NCI-H510A treated with DMSO at 0.1 percent for 48 hours (cell line): ENCODE data around the gene SERTM2.

Source experiments
- DNase-seq: peaks from one replicate; lab custom pipeline; 2025; lab: John Stamatoyannopoulos, UW

SERTM2 gene

DNA sequence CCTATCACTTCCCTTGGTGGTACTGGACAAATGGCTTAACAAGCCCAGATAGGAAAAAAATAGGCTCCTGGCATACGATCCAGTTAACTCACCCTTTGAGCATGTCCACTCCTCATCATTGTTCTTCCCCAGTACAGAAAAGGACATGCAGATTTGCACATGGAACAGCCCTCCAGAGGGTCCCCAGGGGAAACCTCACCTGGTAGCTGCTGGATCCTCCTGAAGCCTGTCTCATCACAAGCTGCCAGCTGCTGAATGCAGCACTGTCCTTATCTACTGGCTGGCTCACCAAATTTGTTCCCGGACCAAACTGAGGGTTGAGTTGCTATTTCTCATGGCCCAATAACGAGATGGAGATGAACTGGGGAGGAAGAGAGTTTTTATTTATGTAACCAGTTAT is 49.4 kb downstream of the SERTM2 start:
- DNase-seq, result no peak

DNA sequence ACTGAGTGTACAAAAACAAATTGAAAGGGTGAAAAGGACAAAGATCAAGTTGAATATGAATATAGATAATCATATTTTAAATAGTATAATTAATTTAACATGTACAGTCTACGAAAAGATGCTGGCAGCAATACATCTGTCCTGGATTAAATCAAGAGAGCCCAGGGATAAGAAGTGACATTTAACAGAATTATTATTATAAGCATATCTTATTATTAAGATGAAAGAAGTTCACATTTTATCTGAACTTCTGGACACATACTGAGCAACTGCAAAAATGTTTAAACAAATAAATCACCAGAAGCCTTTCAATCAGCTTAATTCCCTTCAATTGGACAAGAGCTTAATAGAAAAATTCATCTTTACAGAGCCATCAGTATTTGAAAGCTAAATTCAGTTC is 50.4 kb downstream of the SERTM2 start:
- no peak for DNase-seq

DNA sequence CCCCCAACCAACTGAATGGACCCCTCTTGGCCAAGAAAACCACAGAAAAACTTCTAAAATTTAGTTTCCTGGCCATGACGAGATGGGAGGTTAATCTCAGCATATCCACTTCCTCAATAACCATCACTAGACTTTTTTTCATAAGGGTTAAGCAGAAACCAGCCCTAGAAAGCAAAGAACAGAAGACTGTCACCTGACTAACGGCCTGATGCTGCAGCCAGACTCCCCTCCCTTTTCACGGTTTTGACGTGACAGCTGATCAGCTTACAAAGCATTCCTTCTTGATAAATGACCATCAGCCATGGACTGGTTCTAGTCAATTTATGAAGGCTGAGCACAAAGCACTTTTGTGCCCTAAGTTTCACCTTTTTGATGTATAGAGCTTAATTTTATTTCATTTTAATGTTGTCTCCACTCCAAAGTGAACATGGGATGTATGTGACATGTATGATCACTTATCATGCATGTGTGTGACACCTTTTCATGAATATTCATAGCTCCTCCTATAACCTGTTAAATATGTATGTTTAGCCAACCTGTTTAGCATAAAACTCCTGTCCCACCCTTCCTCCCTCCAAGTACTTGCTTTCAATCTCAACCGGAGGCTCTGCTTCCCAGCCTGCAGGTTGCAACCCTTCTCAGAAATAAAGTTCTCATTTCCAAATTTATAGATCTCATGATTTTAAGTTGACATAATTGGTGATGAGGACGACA is 56.3 kb downstream of the SERTM2 start:
- DNase-seq, result no peak

DNA sequence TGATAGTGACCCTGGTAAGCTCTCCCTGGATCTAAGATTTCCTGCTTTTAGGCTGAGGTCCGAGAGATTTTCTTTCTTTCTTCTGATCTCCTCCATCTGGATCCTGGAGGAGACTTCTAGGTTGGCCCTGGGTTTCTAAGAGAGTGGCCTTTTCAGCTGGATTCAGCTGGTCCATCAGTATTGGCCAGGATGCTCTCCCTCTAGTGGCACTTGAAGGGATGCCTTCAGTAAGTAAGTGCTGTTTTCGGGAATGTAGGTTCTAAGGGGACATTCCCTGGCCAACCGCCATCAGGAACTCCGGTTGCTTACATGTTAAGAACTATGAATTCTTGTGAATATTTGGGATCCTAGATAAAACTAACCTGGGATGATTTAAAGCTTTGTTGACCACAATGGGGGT is 56.9 kb downstream of the SERTM2 start:
- no peak for DNase-seq

GRCh38 chrX:111568817-111569216 is 57.4 kb downstream of the SERTM2 start:
- DNase-seq, result no peak
